CMK (cell line): ENCODE measurements around the gene DISP3.
"Not testable (repeated sequence)": the region's sequence is repeated elsewhere in the genome, so short reads cannot be mapped to it uniquely, and the experiment has no call there.

ENCODE experiments used
- DNase-seq: peaks from one replicate; pipeline ENCODE4 v3.0.0-alpha.2; 2010; ENCODE audit warnings: low read depth

DISP3 gene

GRCh38 chr1:11578004-11578403 is 99.0 kb downstream of the DISP3 start:
- no peak for DNase-seq

- DNase-seq: no peak
Measured at GRCh38 chr1:11579506-11579905, 100.6 kb downstream of the DISP3 start.

DNA sequence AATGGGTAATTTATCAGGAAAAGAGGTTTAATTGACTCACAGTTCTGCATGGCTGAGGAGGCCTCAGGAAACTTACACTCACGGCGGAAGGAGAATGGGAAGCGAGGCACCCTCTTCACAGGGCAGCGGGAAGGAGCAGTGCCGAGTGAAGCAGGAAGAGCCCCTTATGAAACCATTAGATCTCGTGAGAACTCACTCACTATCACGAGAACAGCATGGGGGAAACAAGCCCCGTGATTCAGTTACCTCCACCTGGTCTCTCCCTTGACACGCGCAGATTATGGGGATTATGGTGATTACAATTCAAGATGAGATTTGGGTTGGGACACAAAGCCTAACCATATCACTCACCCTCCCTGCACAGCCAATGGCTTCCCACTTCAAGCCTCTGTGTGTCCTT is 101.1 kb downstream of the DISP3 start:
- DNase-seq: not testable (repeated sequence)

- no peak for DNase-seq
Measured at GRCh38 chr1:11581445-11581991, 102.6 kb downstream of the DISP3 start.

GRCh38 chr1:11585389-11585788 is 106.4 kb downstream of the DISP3 start:
- no peak for DNase-seq
